Ovary (tissue), 3 donors: ENCODE data around the gene TRNAU1AP.
"Not testable (repeated sequence)": the region's sequence is repeated elsewhere in the genome, so short reads cannot be mapped to it uniquely, and the experiment has no call there.

ENCODE experiments used
- POLR2A ChIP-seq: fragments of 450-650 bp; IDR thresholded peaks from one replicate; pipeline ENCODE4 v1.6.1; 2017; ENCODE audit warnings: antibody characterized with exemption, mild to moderate bottlenecking, moderate library complexity
- TF ChIP-seq, protein P1 (sequence below), 3 donors: fragments of 450-650 bp in 2 of 3; fragments of 200-600 bp in 1 of 3; IDR thresholded peaks; one replicate each; pipeline versions ENCODE4 v1.5.1 to v1.8.0; 2016 to 2022; ENCODE audit warnings: antibody characterized with exemption in 3 of 3, mild to moderate bottlenecking in 1 of 3
- donor health status: DM: no; HTN: no; CAD: no.

- TF ChIP-seq, protein P1, sequence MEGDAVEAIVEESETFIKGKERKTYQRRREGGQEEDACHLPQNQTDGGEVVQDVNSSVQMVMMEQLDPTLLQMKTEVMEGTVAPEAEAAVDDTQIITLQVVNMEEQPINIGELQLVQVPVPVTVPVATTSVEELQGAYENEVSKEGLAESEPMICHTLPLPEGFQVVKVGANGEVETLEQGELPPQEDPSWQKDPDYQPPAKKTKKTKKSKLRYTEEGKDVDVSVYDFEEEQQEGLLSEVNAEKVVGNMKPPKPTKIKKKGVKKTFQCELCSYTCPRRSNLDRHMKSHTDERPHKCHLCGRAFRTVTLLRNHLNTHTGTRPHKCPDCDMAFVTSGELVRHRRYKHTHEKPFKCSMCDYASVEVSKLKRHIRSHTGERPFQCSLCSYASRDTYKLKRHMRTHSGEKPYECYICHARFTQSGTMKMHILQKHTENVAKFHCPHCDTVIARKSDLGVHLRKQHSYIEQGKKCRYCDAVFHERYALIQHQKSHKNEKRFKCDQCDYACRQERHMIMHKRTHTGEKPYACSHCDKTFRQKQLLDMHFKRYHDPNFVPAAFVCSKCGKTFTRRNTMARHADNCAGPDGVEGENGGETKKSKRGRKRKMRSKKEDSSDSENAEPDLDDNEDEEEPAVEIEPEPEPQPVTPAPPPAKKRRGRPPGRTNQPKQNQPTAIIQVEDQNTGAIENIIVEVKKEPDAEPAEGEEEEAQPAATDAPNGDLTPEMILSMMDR (IDR thresholded peaks at IDR 0.05), result not testable (repeated sequence)
- TF ChIP-seq POLR2A, result not testable (repeated sequence)
These were observed 11.4 kb upstream of the TRNAU1AP start for GRCh38 chr1:28541414-28542015.
